ENCODE data around the gene UCMA. TPM values are rescaled to one million over a fixed set of nuclear protein-coding genes. Genes with fewer than 3 reads are reported as not detected.
"Not testable (repeated sequence)": the region's sequence is repeated elsewhere in the genome, so short reads cannot be mapped to it uniquely, and the experiment has no call there.

UCMA gene
- total and polyA plus RNA-seq, 9 of the 15 experiments (the other 6 are each of a cell fraction or from before 2014, with no cell fraction given): not detected

GRCh38 chr10:13247246-13247645, 13.1 kb upstream of the UCMA start (continued):
- no peak for TF ChIP-seq MCM7 (IDR thresholded peaks at IDR 0.05)
- TF ChIP-seq KLF10 (CRISPR knock-in tag; IDR thresholded peaks at IDR 0.05): no peak
- no peak for TF ChIP-seq ZBTB26 (CRISPR knock-in tag; IDR thresholded peaks at IDR 0.05)

- H3K4me2 ChIP-seq (ENCODE audit: insufficient read depth, low read length); DNase-seq (ENCODE audit: extremely low read depth in 1 of 4, low spot score in 3 of 4); H2AFZ ChIP-seq (ENCODE audit: low read depth, low read length); H3K4me3 ChIP-seq; intact Hi-C loops (cut with micrococcal nuclease); H3K9ac ChIP-seq (ENCODE audit: insufficient read depth in 1 of 2, low read depth in 2 of 2, low read length in 2 of 2); H3K36me3 ChIP-seq (ENCODE audit: control insufficient read depth, insufficient read depth, low read length); in situ Hi-C loops (cut with MboI); H3K4me1 ChIP-seq (replicated peaks in 1 of 2; ENCODE audit: control insufficient read depth in 2 of 2, insufficient read depth in 2 of 2, low read length in 2 of 2); CTCF ChIA-PET (ENCODE audit: low intra/inter-chr PET ratio); H4K20me1 ChIP-seq (replicated peaks; ENCODE audit: control insufficient read depth, insufficient read depth, low read length); FAIRE-seq; BruUV-seq (replicated peaks); H3K27ac ChIP-seq (ENCODE audit: extremely low read depth, low read depth, low read length); H3K9me3 ChIP-seq (replicated peaks; ENCODE audit: control insufficient read depth, insufficient read depth, low read depth, low read length); ATAC-seq; H3K79me2 ChIP-seq (ENCODE audit: control insufficient read depth, insufficient read depth, low read length); POLR2A ChIA-PET; H3K9me1 ChIP-seq (ENCODE audit: control insufficient read depth, insufficient read depth, low read length): not testable (repeated sequence)
- H3K27me3 ChIP-seq (ENCODE audit: control insufficient read depth in 2 of 2, insufficient read depth in 2 of 2, low read length in 2 of 2): peaks cover 4 to 28% of the 10 kb centered on the region in 2 experiments
- WGBS (ENCODE audit: insufficient coverage, low coverage, missing lambda C conversion rate): 37% methylated on average over 5 of the region's 5 CpGs
Measured at GRCh38 chr10:13242260-13242659, 8.1 kb upstream of the UCMA start.

- no peaks in the 10 kb centered on the region for H3K9me3 ChIP-seq (replicated peaks; ENCODE audit: control insufficient read depth, insufficient read depth, low read depth, low read length)
- no peaks in the 10 kb centered on the region for H3K79me2 ChIP-seq (ENCODE audit: control insufficient read depth, insufficient read depth, low read length)
- H3K4me1 ChIP-seq (replicated peaks in 1 of 2; ENCODE audit: control insufficient read depth in 2 of 2, insufficient read depth in 2 of 2, low read length in 2 of 2): no peaks in the 10 kb centered on the region; a peak in 1 of 5 replicates
- H3K27me3 ChIP-seq (ENCODE audit: control insufficient read depth in 2 of 2, insufficient read depth in 2 of 2, low read length in 2 of 2): peaks cover 4 to 30% of the 10 kb centered on the region in 2 experiments
- H3K9ac ChIP-seq (ENCODE audit: insufficient read depth in 1 of 2, low read depth in 2 of 2, low read length in 2 of 2): no peak overlapping the region
- ChIA-PET POLR2A (no interaction called here), CTCF (ENCODE audit: low intra/inter-chr PET ratio) (no interaction called here)
- DNase-seq (ENCODE audit: extremely low read depth in 1 of 4, low spot score in 3 of 4) (no peak), FAIRE-seq (no peak), ATAC-seq (no peak)
- no peak overlapping the region for H3K4me3 ChIP-seq
- no peak overlapping the region for H3K27ac ChIP-seq (ENCODE audit: extremely low read depth, low read depth, low read length)
- 13% methylated on average over 3 of the region's 3 CpGs for whole genome bisulfite sequencing (ENCODE audit: insufficient coverage, low coverage, missing lambda C conversion rate)
- BruUV-seq (replicated peaks): no TSS peak
- H3K4me2 ChIP-seq (ENCODE audit: insufficient read depth, low read length): no peak overlapping the region
- intact Hi-C loops (cut with micrococcal nuclease) (no loop called here), in situ Hi-C loops (cut with MboI) (no loop called here)
- no peaks in the 10 kb centered on the region for H3K36me3 ChIP-seq (ENCODE audit: control insufficient read depth, insufficient read depth, low read length)
- no peak overlapping the region for H2AFZ ChIP-seq (ENCODE audit: low read depth, low read length)
- H3K9me1 ChIP-seq (ENCODE audit: control insufficient read depth, insufficient read depth, low read length): no peaks in the 10 kb centered on the region
- H4K20me1 ChIP-seq (replicated peaks; ENCODE audit: control insufficient read depth, insufficient read depth, low read length): no peaks in the 10 kb centered on the region
- TF ChIP-seq SFPQ (IDR thresholded peaks at IDR 0.05; ENCODE audit: low read depth, low read length) (no peak), SMARCA4 (IDR thresholded peaks at IDR 0.05) (no peak), NEUROD1 (IDR thresholded peaks at IDR 0.05; ENCODE audit: borderline replicate concordance, low read depth, low read length, partially characterized antibody) (no peak), TAF7 (tag; IDR thresholded peaks at IDR 0.05) (no peak), ZNF586 (CRISPR knock-in tag; conservative IDR thresholded peaks at IDR 0.05) (no peak), GATA2 (CRISPR knock-in tag; IDR thresholded peaks at IDR 0.05) (no peak), KLF13 (tag; IDR thresholded peaks at IDR 0.05; ENCODE audit: borderline replicate concordance, low read depth) (no peak), E2F5 (CRISPR knock-in tag; IDR thresholded peaks at IDR 0.05) (no peak)
Measured at GRCh38 chr10:13241613-13242012, 7.4 kb upstream of the UCMA start.

Measured in K562 (cell line).